ENCODE measurements around the gene ADAM15.

ADAM15 gene

GRCh38 chr1:155033524-155033923, 17.6 kb upstream of the ADAM15 start, which contains the start of the genes DCST1 and DCST2:
Gene DCST1, plus strand, starts transcription at chr1:155033824. Its CDS starts 213 bp downstream, at chr1:155034037.
Gene DCST2, minus strand, starts transcription at chr1:155033781. Its CDS starts 80 bp downstream, at chr1:155033701.
- DNase-seq: no peak

DNA sequence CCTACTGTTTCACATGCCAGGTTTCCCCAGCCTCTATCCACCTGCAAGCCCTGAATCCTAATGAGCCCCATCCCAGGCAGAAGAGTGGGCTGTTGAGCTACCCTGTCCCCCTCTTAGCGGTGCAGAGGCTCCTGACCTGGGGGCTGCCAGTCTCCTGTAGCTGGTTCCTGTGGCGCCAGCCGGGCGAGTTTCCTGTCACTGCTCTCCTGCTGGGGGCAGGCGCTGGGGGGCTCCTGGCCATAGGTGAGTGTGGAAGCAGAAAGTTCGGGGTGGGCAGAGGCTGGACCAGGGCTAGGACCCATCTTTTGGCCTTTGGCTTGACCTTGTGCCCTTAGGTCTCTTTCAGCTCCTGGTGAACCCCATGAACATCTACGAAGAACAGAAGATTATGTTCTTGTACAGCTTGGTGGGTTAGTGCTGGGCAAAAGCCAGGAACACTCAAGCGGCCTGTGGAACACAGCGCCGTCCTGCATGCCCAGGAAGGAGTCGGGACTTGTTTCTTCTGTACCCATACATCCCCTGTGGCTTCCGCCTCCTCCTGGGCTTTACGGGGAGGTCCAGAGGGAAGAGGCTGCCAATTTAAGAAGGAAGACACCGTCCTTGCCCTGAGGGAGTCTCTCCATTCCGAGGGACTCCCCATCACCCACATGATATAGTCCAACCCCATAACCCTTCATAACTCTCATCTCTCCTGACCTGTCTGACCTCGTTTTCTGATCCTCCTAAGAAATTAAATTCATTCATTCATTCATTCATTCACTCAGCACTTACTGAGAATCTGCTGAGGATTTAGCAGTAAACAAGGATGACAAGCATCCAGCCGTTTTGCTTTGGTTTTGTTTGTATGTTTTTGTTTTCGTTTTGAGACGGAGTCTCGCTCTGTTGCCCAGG, 16.6 kb upstream of the ADAM15 start:
- DNase-seq: no peak

GRCh38 chr1:155035936-155036335, 15.2 kb upstream of the ADAM15 start:
- no peak for DNase-seq

DNA sequence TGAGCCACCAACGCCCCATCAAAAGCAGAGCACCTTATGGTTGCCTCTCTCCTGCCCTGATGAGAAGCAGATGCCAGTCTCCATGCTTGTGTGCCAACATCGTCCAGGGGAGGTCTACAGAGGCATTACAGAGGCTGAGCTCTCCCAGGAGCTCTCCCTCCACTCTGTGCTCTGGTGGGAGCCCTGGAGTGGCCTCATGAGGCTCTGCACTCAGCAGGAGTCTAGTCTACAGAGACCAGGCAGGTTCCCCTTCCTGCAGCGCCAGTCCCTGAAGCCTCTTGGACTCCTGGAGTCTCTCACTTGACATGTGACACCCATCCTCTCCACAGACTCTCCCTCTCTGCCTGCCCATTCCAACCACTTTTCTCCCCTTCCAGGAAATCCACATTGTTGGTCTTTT, 14.1 kb upstream of the ADAM15 start:
- DNase-seq: no peak

- no peak for DNase-seq
These were observed 13.2 kb upstream of the ADAM15 start for GRCh38 chr1:155037851-155038441.

DNA sequence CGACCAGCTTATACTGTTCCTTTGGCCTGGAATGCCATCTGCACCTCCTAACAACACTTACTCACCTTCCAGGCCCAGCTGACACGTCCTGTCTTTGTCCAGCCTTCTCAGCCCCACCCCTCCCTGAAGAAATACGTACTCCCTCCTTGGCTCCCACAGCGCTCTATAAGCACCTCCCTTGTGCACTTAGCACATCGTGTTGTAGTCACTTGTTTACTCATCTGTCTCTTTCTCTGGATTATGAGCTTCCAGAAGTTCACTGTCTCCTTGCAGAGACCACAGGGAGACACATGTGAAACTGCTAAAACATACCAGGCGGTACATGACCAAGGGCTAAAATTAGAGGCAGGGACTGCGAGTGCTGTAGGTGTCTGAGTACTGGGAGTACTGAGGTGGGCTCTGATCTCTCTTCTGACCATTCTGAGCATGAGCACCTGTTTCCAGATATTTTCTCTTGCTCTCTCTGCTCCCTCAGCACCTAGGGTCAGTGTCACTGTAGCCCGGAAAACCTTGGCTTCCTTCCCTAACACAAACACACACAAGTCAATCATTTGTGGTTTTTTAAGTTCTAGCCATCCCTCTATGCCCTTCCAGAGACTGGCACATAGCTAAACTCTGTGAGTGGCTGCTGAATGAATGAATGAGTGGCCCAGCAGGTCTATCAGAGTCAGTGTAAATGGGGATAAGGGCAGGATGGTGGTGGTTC, 12.4 kb upstream of the ADAM15 start:
- DNase-seq: no peak

- no peak for DNase-seq
These were observed 11.8 kb upstream of the ADAM15 start for GRCh38 chr1:155039308-155039669.

- DNase-seq: no peak
These were observed 10.6 kb upstream of the ADAM15 start for GRCh38 chr1:155040358-155041093.

DNA sequence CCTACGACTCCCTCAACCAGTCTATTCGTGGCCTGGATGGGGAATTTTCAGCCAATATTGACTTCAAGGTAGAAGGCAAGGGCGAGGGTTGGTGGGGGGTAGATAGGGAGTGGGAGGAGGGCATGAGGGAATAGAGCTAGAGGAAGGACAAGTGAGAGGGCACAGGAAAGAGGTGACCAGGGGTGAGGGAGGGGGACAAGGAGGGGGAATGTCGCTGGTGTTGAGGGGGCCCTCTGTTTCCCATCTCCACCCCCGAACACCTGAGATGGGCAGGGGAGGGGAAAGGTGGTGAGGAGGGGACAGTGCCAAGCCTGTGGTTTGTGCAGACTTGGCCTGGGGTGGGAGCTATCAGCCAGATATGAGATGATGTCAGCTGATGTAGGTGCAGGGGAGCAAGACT, 8.3 kb upstream of the ADAM15 start:
- no peak for DNase-seq

DNA sequence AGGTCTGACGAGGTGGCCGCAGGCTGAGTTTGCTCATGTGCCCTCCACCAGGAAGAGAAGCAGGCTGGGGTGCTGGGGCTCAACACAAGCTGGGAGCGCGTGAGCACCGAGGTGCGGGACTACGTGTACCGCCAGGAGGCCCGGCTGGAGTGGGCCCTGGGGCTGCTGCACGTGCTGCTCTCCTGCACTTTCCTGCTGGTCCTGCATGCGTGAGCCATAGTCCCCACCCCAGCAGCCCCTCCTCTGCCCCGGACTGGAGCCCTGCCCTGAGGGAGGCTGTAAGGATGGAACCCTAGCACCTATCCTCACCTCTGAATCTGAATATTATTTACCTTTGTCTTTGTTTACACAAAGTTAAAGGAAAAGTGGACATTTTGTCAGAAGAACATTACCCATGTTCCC, 7.8 kb upstream of the ADAM15 start:
- no peak for DNase-seq

DNA sequence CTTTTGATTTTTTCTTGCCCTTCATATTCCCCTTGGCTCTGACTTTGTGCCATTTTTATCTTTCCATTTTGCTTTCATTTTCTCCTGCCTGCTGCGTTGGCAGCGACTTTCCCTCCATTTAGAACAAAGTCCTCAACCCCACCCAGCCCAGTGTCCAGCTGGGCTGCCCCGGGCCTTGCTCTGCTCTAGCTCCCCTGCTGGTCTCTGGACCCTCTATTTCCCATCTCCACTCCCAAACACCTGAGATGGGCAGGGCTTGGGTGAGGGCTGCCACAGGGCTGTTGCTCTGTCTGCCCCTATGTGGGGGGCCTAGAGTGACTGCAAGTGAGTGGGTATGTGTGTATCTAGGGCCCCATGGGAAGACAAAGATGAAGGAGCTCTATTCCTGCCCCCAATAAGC, 7.3 kb upstream of the ADAM15 start:
- DNase-seq: no peak

GRCh38 chr1:155044365-155044764, 6.8 kb upstream of the ADAM15 start:
- DNase-seq: no peak

- peak; percentile 88 for DNase-seq
These were observed 6.1 kb upstream of the ADAM15 start for GRCh38 chr1:155044812-155045657.

GRCh38 chr1:155048449-155049334, 2.4 kb upstream of the ADAM15 start:
- DNase-seq: no peak

DNA sequence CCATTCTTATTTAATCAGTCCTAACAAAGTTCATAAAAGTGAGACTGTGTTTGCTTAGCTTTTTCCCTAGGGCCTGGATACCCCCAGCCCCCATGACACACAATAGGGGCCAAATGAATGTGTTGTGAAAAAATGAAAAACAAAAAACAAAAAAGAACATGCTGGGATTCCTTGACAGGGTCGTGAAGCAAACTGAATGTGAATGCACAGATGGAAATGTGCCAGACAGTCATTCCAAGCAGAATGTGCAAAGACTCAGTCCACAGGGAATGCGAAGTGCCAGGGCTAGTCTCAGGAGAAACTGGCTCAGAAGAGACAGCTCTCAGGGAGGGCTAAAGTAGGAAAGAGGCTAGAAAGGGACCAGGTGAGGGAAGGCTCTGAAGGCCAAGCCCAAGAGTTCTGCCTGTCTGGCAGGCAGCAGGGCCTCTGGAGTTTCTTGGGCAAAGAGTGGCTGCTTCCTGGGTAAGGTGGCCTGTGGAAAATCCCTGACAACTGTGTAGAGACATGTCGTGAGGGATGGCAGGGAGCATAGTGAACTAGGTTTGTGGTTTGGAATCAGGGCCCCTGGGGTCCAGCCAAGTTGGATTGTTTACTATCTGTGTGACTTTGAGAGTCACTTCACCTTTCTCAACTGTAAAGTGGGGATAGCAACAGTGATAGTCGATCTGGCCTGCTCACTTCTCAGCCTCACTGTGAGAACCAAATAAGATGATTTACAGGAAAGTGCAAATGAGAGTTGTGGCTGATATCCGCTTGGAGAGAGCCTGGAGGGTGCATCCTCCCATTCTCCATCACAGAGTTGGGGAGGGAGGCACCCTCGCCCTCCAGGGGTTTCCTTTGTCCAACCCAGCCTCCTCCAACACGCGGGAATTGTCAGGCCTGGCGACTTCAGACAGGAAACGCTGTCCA, 1.2 kb upstream of the ADAM15 start:
- DNase-seq: peak; percentile 21

DNA sequence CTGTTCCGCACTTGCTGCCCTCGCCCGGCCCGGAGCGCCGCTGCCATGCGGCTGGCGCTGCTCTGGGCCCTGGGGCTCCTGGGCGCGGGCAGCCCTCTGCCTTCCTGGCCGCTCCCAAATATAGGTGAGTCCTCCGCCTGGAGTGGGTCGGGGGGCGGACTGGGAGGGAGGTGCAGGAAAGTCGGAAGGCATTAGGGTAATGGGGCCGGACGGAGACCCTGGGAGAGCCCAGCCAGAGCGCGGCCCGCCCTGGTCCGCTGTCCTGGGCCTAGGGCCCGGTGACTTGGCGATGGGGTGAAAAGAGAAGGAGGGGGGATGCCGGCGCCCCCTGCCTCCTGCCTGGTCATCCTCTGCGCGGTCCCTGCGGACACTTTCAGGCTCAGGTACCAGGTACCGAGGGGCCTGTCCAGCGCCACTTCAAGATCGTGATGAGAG, 243 bp downstream of the ADAM15 start:
- DNase-seq: no peak

DNA sequence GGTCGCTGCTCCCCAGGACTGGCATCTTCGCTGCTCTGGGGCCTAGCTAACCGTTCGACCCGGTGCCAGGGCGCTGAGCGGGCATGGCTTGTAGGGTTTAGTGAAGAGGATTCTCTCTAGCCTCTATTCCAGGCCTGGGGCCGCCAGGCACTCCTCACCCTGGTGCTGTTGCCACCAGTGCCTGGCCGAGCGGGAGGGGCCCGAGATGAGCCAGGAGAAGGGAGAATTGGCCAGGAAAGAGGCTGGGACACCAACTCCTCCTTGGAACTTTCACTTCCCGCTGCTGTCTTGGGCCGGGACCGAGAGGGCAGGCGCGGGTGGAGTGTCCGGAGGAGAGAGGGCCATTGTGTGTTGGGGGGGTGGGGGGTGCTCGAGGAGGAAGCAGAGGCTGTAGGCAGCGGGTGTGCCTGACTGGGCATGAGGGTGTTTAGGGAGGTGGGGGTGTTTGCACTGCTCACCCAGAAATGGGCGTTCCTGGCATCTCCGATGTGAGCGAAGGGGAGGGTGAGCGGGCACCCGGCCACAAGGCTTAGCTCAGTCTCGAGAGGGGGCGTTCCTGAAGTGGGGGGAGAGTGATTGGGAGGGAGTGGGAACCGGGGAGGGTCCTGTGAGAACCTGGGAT, 772 bp downstream of the ADAM15 start:
- peak; percentile 26 for DNase-seq

- DNase-seq: peak; percentile 54
These were observed 1.6 kb downstream of the ADAM15 start for GRCh38 chr1:155052439-155053395.

All from DMS153 (cell line).